ENCODE data around the gene GRB14. TPM values are rescaled to one million over a fixed set of nuclear protein-coding genes. Genes with fewer than 3 reads are reported as not detected.
"Not testable (repeated sequence)": the region's sequence is repeated elsewhere in the genome, so short reads cannot be mapped to it uniquely, and the experiment has no call there.

The GRB14 gene
- 21.7 TPM for total RNA-seq
- long read RNA-seq, transcript GRB14-201 (14 exons, 2,382 nt) = major isoform, 34 of 71 reads
- long read RNA-seq, partial matches to known transcripts = 11 of 71 reads
- long read RNA-seq, other reads (novel, unspliced or antisense) = 24 of 71 reads

DNA sequence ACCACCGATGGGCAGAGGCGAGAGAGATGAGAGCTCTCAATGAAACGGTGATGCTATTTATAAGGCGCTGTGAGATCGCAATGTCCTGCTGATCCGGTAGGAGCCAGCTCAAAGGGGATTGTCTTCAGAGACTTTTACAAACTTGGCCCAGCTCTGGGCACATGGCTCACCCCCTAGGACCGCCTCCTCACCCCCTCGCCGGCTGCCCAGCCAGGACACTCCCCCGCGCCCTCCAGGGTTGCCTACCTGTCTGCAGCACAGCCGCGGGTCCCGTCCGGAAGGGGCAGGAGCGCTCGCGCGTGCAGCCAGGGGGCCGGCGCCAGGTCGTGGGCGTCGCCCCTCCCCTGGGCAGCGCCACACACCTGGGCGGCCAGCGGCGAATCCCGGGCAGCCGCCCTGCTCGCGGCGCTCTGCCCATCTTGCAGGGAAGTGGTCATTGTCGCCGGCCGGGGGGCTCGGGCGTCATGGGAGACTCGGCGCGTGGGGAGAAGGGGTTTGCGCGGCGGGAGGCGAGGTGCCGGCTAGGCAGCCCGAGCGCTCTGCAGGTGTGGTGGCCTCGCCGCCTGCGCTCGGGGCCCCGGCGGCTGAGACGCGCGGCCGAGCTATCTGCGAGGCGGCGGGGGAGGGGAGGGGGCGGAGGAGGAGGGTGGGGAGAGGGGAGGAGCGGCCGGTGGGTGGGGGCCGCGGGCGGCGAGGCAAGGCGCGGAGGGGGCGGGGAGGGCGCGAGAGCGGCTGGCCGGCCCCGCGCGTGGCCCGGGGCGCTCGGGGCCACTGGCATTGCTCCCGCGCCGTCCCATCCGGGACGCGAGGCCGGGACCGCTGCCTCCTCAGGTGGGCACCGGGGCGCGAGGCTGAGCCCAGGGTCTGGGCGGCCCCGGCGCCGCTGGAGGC, at the start of gene GRB14:
Gene GRB14 (minus strand): TSS at position 610 of the 891 bp plus-strand sequence. CDS start 173 bp downstream, at position 437.
- no peak for DNase-seq (ENCODE audit: low spot score)

DNA sequence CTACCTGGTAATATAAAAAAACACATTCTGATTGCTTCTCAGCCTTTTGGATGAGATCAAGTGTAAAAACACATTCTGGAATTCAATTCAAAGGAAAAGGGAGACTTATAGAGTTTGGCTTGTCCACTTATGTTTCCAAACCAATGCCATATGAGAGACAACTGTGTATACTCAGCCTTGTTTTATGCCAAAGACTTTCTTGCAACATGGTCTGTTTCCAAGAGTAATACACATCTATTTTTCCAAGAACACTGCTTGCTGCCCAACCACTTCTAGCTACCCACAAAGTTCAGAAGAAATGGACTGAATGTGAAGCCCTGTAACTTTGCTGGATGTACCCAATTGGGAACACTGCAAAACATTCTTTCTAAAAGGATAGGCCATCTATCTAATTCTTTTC, 48.0 kb upstream of the GRB14 start:
- no peak for DNase-seq (ENCODE audit: low spot score)

DNA sequence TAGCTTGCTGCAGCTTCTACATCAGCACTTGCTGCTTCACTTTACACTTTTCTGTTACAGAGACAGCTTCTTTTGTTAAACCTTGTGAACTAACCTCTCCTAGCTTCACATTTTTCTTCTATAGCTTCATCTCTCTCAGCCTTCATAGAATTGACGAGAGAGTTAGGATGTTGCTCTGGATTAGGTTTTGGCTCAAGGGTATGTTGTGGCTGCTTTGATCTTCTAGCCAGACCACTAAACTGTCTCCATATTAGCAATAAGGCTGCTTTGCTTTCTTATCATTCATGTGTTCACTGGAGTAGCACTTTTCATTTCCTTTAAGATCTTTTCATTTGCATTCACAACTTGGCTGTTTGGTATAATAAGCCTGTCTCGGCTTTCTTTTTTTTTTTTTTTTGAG, 46.3 kb upstream of the GRB14 start:
- no peak for DNase-seq (ENCODE audit: low spot score)

GRCh38 chr2:164664070-164664469, 42.8 kb upstream of the GRB14 start:
- no peak for DNase-seq (ENCODE audit: low spot score)

- no peak for DNase-seq (ENCODE audit: low spot score)
These were observed 41.8 kb upstream of the GRB14 start for GRCh38 chr2:164662868-164663631.

- no peak for DNase-seq (ENCODE audit: low spot score)
These were observed 40.8 kb upstream of the GRB14 start for GRCh38 chr2:164662066-164662465.

DNA sequence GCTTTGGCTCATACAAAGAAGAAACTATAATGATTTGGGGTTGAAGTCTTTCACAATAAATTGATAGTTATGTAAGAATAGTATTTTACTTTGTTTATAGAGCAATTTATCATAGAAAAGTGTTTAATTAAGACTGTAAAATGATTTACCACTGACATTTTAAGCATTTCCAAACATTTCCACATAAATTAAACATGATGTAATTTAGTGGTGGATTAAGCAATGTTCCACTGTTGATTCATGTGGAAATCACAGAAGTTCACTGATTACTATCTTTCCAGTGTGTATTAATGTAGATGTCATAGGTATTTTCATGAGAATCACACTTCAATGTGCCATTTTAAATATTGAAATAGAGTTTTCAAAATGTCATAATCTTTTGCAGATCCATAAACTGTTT, 40.1 kb upstream of the GRB14 start:
- no peak for DNase-seq (ENCODE audit: low spot score)

- no peak for DNase-seq (ENCODE audit: low spot score)
These were observed 35.8 kb upstream of the GRB14 start for GRCh38 chr2:164657129-164657528.

GRCh38 chr2:164655750-164656149, 34.5 kb upstream of the GRB14 start:
- DNase-seq (ENCODE audit: low spot score) = no peak

GRCh38 chr2:164655336-164655735, 34.1 kb upstream of the GRB14 start:
- DNase-seq (ENCODE audit: low spot score) = no peak

DNA sequence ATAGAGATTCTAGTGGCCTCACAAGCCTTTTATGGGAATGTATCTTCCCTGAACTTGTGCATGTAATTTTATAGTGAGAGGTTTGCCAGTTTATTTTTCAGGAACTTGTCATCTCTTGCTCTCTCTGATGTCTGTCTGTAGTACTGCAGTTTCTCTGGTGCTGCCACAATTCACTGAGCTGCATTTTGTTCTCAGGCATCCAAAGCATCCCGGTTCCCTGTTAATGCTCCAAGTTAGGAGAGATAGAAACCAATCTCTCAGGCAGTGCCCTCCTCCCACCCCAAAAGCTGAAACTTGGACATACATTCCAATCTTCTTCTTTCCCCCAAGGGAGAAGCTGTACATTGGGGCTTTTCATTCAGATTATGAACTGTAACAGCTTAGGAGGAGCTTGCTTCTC, 30.1 kb upstream of the GRB14 start:
- DNase-seq (ENCODE audit: low spot score) = no peak

DNA sequence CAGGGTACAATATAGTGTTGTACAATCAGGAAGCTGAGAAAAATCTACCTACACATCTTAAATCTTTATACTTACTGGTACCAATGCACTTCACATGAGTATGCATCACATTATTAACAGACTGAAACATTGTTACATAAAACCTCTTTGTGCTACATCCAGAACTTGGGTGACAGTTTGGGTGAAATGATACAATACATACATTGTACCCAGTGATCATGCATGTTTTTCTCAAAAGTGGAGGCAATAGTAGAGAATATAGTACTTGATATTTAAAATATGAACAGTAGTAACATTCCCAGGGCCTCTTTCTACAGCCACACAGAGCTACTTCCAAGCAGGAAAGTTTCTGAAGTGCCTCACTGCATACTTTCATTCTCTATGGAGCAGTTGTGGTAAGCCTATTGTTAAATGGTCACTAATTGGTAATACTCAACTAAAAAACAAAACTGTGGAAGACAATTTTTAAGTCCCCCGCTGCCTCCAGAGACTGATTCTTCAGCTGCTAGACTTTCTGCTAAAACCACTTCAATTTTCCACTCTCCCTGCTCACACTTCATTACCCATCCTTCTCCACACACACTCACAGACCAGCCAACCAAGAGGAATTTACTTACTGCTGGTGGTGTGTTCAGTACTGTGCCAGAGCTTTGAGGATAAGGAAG, 22.9 kb upstream of the GRB14 start:
- DNase-seq (ENCODE audit: low spot score) = no peak

GRCh38 chr2:164642946-164643555, 21.8 kb upstream of the GRB14 start:
- DNase-seq (ENCODE audit: low spot score) = no peak

DNA sequence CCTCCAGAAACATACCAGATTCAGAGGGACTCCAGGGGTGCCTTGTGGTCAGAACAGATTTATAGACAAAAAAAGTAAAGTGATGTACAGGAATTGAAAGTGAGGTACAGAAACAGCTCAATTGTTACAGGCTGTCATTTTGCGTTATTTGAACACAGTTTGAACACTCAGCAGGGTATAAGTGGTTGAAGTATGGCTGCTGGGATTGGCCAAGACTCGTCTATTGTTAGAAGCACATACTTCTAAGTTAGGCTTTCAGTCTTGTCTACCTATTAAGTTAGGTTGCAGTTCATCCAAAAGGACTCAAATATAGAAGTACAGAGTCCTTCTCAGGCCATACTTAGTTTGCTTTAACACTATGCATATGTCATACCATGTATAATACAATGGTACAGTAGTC, 21.0 kb upstream of the GRB14 start:
- DNase-seq (ENCODE audit: low spot score) = no peak

GRCh38 chr2:164628319-164628718, 7.0 kb upstream of the GRB14 start:
- not testable (repeated sequence) for DNase-seq (ENCODE audit: low spot score)

DNA sequence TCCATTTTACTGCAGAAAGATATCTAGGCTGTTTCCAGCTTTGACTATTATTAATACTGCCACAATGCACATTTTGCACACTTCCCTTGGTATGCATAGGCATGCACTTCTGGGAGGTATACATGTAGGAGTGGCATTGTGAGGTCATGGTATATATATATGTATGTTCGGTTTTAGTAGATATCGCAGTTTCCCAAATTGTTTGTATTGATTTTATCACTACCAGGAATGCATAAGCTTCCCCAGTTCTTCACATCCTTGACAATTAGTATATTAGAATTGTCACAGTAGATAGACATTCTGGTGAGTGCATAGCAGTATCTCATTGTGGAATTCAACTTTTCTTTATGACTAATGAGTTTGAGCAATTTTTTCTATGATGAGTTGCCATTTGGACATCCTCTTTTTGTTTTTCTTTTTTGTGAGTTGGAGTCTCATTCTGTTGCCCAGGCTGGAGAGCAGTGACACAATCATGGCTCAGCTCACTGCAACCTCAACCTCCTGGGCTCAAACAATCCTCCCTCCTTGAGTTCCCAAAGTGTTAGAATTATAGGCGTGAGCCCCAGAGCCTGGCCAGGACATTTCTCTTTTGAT, 4.2 kb upstream of the GRB14 start:
- no peak for DNase-seq (ENCODE audit: low spot score)

DNA sequence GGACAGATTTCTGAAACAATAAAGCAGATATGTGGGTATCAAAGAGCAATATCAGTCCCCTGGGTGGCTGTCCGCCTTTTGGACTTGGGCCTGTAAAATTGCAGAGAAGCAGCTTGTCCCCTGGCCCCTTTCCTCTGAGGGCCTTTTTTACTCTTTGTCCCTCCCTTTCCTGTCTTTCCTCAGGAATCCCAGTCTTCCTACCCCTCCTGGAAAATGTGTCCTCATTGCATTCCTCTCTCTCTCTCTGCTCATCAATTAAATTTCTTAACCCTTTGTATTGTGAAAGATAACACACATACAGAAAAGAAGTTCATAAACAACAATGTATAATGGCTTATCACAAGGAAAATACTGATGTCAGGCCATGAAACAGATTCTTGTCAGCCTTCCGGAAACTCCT, 3.0 kb upstream of the GRB14 start:
- no peak for DNase-seq (ENCODE audit: low spot score)

- DNase-seq (ENCODE audit: low spot score) = no peak
These were observed 1.2 kb upstream of the GRB14 start for GRCh38 chr2:164622338-164623106.

DNA sequence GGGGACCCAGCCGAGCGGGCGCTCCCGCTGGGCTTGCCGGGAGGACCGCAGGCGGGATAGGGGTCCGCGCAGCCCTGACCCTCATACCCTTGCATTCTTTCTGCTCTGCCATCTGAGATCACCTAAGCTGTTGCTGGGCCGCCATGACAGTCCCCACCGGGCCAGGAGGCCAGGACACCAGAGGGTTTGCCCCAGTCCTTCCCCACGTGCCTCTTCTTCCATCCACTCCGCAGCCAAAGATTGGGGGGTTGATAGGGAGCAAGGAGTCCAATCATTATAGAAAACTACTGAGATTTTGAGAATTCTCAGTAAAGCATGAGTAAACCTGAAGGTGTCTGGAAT, 453 bp upstream of the GRB14 start:
- no peak for DNase-seq (ENCODE audit: low spot score)

GRCh38 chr2:164620457-164620856, 825 bp downstream of the GRB14 start:
- DNase-seq (ENCODE audit: low spot score) = no peak
